CD1c-positive myeloid dendritic cell (primary cell): ENCODE measurements around the gene ADCY6.

Experiments used
- DNase-seq: peaks from one replicate; pipeline ENCODE4 v3.0.0-alpha.2; 2016; ENCODE audit errors: extremely low spot score

Gene ADCY6

DNA sequence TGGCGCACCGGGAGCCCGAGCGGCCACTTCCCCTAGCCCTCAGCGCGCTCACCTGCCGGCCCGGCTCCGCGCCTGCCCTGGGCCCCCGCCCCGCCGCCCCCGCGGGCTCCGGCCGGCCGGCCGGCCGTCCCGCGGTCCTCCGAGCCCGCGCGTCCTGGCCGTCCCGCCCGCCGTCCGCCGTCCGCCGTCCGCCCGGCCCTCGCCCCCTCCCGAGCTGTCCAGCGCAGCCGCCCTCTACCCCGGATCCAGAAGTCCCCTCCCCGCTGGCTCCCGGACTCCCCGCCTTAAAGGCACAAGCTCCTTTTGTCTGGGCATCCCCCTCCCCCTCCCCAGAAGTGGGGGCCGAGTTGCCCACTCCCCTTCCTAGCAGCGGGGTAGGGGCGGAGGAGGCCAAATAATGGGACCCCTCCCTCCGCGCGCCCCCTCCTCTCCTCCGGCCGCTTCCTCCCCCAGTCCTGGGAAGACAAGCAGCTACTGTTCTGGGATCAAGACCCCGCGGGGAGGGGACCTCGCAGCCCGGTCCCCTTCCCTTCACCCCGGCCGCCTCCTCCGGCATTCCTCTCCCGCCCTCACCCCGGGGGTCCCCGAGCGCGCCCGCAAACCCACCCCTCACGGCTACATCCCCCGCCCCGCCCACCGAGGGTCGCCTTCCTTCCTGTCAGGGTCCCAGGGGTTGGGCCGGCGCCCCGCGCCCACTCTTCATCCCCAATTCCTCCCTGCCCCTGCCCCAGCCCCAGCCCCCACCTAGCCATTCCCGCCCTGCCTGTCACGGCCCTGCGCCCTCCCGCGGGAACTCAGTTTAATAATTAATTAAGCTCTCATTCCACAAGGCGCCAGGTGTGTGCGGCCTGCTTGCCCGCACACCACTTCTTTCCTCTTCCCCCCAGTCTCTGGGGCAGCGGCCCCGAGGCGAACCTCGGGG lies at the start of gene ADCY6:
TSS of gene ADCY6 (minus strand) at position 236 of the 922 bp plus-strand sequence. CDS start 5,655 bp downstream, outside the sequence.
- peak; percentile 27 for DNase-seq

- no peak for DNase-seq
Observed at GRCh38 chr12:48838048-48838447, 49.2 kb upstream of the ADCY6 start.

DNA sequence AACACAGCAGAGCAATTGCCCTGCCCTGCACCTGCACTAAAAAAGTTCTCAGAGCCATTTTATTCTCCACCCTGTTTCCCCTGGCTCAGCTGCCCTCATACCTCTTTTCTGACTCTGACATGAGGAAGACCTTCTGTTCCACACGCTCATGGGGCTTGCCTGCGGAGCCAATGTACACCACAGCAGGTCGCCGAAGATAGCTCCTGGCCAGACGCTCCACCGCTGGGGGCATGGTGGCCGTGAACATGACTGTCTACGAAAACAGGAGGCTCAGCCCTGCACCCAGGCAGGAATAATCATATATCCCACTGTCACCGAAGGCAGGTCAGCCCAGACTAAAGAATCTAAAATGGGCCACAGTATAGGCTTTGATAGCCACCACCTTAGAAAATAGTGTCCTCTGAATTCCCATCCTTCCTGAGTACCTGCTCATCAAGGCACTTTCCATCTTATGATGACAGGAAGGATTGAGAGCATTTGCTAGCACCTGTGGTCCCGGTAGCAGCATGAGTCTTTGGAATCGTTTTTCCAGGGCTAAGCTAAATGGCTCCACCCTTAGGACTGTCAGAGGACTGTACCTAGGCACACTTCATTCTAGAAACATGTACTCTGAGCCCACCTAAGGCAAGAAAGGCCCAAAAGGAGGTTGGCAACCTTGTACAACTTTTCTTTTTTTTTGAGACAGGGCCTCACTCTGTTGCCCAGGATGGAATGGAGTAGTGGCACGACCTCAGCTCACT lies 43.6 kb upstream of the ADCY6 start:
- no peak for DNase-seq

DNA sequence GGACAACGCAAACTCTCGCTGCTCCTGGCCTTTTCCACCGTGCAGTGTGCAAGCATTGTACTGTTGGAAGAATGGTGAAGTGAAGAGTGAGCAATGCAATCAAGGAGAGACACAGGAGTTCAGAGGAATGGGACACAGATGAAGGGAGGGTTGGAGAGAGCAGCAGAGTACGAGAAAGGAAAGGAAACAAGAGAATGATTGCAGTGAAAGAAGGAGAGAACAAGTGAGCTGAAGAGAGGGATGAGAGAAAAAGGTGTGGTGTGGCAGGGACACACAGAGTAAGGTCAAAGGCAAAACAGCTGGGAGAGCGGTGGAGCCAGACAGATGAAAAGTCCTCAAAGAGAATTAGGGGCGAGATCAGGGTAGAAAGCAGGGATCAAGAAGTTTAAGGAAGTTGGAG lies 42.4 kb upstream of the ADCY6 start:
- no peak for DNase-seq

DNA sequence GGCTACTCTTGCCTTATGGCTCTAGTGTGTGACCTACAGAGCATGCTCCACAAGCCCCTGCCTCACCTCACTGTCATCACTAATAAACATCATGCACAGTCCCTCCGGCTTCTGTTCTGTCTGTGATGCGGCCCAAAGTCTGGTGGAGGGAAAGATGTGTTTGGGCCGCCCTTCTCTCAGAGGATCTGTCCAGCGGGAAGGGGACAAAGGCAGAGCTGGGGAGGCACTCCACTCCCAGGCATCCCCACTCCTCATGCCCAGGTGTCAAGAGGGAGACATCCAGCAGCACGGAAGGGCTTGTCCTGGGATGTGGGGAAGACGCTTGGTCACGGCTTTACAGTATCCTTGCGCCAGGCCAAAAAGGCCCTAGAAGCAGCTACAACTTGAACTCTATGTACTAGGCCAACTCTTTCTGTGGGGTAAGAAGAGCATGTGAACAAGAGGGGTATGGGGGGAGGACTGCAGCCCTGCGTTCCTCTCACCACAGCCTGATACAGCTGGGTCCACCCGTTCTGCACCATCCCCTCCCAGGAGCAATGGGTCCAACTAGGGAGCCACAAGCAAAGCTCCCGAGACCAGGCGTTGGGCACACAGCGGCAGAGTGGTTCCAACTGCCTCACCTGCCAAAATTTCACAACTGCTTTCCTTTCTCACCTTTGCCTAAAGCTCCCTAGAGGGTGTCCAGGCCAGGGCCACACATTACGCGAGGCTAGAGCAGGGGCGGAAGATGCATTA lies 40.1 kb upstream of the ADCY6 start:
- DNase-seq, result no peak

DNA sequence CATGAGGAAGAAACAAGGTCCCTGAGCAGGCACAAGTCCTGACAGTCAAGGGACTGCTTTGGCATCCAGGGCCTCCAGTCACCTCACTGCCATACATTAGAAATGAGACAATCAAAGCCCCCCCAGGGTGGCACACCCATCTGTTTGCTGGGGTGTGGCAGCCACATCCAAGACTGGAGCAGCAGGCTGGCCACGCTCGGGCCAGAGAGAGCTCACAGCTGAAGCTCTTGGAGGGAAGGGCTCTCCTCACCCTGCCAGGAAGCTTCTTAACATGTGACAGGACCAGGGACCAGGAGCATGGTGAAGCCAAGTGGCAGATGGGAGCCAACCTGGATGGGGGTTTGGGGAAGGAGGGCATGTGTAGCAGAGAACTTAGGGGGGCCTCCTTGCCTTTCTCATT lies 39.4 kb upstream of the ADCY6 start:
- DNase-seq, result no peak

- no peak for DNase-seq
Observed at GRCh38 chr12:48827513-48828096, 38.7 kb upstream of the ADCY6 start.

DNA sequence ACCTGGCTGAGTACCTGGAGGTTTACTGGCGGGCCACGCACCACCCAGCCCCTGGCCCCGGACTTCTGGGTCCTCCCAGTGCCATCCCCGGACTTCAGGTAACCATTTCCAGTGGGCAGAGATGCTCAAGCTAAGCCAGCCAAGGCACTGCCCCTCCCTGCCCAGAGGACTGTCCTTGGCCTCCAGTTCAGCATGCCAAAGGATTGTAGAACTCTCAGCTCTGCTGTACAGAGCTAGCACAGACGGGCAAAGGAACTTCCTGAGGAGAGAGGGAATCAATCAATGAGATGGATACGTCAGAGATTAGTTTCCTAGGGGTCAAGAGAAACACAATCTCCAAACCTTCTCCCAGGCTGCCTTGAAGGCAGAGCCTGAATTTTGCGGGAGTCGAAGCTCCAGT lies 38.1 kb upstream of the ADCY6 start:
- DNase-seq, result no peak

- DNase-seq, result no peak
Observed at GRCh38 chr12:48826209-48826855, 37.4 kb upstream of the ADCY6 start.

- DNase-seq, result no peak
Observed at GRCh38 chr12:48824905-48825304, 36.0 kb upstream of the ADCY6 start.

GRCh38 chr12:48824112-48824511 lies 35.2 kb upstream of the ADCY6 start:
- no peak for DNase-seq

DNA sequence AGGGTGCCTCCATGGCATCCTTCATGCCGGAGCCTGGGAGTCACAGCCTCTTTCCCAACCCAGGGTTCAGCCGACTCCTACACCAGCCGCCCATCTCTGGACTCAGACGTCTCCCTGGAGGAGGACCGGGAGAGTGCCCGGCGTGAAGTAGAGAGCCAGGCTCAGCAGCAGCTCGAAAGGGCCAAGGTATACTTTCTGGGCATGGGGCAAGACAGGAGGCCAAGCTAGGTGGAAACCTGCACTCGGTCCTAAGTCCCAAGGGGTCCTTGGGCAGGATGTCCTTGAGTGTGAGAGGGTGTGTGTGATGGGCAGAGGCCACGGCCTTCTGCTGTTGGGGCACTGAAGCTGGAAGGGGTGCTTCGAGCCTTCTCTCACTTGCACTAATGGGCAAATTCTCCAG lies 34.4 kb upstream of the ADCY6 start:
- DNase-seq, result no peak

DNA sequence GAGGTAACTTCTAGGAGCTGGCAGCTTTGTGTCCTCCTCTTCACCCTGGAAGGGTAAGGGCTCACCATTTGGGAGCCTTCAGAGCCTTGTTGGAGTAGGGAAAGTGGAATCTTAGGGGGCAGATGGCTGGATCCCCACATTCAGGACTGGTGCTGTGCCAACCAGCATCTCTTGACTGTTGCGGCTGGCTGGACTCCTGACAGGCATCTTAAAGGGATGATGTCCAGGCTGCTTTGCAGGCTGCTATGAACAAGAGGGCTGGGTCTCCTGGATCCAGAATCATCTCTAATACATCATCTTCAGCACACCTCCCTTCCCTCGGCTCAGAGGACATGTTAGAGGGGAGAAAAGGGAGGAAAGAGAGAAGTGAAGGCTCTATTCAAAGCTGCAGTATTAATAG lies 33.8 kb upstream of the ADCY6 start:
- DNase-seq, result no peak

- no peak for DNase-seq
Observed at GRCh38 chr12:48822139-48822538, 33.2 kb upstream of the ADCY6 start.

DNA sequence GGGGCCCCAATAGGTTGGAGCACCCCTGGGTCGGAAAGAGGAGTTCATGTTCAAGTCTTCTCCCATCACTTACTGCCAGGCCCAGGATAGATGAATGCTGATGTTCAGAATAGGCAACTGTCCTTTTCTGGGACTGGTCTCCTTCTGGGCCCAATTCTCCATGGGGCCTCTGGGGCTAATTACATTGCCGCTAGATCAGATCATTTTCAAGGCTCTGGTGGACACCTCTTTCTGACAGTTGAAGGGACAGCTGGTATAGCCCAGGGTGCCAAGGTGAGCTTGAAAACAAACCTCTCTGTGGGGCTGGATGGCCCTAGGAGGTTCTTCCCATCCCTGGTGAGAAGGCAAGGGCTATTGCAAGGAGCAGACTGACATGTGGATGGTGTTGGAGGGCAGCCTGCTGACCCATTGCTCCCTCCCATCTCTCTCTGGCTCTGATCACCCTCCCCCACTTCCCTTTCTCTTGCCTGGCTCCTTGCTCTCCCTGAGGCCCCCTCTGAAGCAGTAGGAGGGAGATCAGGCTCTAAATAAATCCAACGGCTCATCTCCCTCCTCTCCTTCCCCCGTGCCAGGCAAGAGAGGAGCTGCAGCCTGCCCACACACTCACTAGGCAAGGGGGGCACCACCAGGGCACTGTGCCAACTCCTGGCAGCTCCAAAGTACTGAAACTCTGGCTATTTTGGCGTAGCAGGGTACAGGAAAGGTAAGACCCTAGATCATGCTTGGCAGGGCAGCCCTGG lies 31.3 kb upstream of the ADCY6 start:
- DNase-seq, result no peak

- DNase-seq, result peak; percentile 19
Observed at GRCh38 chr12:48818831-48819590, 30.1 kb upstream of the ADCY6 start.

GRCh38 chr12:48817873-48818830 lies 29.3 kb upstream of the ADCY6 start, which contains the start of gene CACNB3:
CACNB3 (plus strand) TSS chr12:48818496; CDS start chr12:48818930, 434 bp downstream.
- peak; percentile 55 for DNase-seq

- DNase-seq, result no peak
Observed at GRCh38 chr12:48816143-48816854, 27.4 kb upstream of the ADCY6 start.
